HG02981 (cell line): Measurements from ENCODE around the gene TREML2.
A peak's percentile ranks its signal among the peaks of the same experiment; 100 is the strongest.
"Not testable (repeated sequence)": the region's sequence is repeated elsewhere in the genome, so short reads cannot be mapped to it uniquely, and the experiment has no call there.

Source experiments
- ATAC-seq: cut with Tn5 transposase; IDR thresholded peaks from one replicate; pipeline ENCODE4 v1.9.1; 2021; ENCODE audit warnings: mild to moderate bottlenecking, moderate library complexity; ENCODE audit not compliant: unreplicated experiment

Gene TREML2

GRCh38 chr6:41209547-41210320 is 8.8 kb upstream of the TREML2 start:
- ATAC-seq, result no peak

DNA sequence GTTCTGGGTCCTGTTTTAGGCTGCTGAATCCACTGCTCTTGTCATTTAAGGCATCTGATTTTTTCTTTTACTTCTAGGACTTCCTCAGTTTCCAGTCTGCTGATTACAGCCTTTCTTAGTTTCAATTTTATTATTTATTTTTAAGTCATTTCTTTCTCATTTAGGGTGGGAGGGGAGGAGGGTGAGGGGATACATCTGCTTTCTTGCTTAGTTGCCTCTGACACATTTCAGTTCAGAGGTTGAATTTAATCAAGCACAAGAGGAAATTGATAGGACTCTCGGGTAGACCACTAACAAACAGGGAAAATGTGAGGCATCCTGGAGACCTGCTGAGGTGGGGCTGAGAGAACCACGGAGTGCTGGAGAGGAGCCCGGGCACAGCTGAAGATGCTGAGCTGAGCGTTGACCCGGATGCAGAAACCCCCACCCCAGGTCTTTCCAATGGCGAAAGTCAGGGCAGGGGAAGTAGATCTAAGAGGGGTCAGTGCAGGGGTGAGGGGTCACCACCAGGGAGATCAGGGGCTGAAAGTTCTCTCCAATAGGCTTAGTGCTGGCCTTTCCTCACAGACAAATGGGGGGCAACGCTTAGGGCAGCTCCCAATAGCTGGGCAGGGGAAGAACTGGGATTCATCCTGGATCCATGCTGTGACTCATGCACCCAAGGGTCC is 7.6 kb upstream of the TREML2 start:
- no peak for ATAC-seq

DNA sequence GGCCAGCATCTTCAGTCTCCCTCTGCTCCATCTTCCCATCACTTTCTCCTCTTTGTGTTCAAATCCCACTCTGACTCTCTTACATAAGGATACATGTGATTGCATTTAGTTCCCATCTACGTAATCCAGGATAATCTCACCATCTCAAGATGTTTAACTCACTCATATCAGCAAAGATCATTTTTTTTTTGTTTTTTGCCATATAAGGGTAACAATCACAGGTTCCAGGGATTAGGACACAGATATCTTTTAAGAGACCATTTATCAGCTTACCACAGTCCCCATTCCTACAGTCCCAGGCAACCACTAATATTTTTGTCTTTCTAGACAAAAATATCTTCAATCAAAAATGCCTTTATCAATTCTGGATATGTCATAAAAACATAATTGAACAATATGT is 3.2 kb upstream of the TREML2 start:
- no peak for ATAC-seq

DNA sequence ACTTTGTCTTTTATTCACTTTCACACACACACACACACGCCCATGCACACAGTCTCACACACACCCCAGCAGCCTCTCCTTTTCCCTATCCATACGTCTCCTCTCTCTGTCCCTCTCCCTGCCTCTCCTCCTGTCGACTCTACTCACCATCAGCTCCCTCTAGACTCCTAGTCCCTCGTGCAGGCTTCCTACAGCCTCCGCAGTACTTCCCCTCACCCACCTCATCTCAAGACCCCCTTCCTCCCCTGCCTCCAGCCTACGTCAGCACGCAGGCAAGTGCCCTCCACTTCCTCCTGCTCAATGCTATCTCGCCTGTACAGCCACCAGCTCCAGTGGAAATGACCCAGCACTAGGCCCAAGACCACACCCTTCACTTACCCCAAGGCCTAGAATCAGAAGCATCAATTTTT is 820 bp upstream of the TREML2 start:
- no peak for ATAC-seq

DNA sequence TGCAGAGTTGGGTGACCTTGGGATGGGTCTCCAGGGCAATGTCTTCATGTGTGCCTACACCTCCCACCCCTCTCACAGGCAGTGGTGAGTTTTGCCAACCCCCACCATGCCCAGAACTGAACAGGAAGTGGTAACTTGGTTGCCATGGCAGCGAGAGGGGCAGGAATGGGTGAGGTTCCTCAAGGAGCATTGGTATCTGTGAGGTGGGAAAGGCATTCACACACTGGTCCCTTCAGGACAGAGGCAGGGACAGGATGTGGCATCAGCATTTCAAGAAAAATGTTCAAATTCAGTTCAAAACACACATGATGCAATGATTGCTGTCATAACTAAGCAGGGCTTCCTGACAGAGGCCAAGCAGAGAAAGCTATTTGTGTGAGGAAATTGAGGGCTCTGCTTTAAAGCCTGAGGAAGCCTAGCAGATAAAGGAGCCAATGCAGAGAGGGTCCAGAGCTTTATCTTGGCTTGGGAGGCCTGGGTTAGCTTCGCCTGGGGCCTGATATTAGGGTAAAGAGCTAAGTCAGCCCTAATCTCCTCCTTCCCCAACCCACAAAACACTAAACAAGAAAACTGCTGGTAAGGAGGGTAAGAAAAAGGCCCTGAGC is 551 bp downstream of the TREML2 start:
- peak; percentile 34 for ATAC-seq

DNA sequence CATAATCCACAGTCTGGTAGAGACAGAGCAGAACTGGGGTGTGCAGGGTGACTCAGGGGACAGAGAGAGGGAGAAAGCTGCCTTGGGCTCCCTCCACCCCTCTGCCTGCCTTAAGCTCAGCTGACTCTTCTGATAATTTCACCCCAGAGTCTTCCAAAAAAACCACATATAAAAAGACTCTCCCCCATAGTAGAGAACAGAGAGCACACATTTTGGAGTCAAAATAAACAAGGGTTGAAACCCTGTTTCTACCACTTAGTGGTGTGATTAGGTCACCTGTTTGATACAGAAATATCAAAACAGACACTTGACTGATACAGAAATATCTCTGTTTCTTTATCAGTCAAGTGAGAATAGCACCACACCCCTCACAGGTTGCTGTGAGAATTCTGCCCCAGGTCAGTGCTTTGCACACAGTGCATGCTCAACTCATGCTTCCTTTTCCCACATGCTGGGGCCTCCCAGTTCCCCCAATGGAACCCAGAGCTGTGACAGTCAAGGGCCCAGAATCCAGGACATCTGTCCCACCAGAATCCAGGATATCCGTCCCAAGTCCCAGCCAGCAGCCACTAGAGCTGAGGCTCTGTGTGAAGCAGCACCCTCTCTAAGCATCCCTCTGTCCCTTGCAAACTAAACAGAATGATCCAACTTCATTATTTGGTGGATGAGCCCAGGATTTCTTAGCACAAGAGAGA is 1.2 kb downstream of the TREML2 start:
- peak; percentile 35 for ATAC-seq

- ATAC-seq, result no peak
Measured at GRCh38 chr6:41197234-41197633, 3.7 kb downstream of the TREML2 start.

GRCh38 chr6:41194386-41194785 is 6.6 kb downstream of the TREML2 start:
- no peak for ATAC-seq

DNA sequence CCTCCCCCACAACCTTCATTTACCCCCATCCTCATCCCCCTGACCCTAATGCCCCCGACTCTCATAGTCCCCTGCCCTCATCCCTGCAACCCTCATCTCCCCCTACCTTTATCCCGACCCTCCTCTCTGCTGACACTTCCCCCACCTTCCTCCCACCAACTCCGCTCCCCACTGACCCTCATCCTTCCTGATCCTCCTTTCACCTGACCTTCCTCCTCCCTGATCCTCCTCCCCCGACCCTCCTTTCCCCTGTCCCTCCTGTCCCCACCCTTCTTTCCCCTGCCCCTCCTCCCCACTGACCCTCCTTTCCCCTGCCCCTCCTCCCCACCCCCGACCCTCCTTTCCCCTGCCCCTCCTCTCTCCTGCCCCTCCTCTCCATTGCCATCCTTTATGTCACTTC is 7.1 kb downstream of the TREML2 start:
- ATAC-seq, result no peak

DNA sequence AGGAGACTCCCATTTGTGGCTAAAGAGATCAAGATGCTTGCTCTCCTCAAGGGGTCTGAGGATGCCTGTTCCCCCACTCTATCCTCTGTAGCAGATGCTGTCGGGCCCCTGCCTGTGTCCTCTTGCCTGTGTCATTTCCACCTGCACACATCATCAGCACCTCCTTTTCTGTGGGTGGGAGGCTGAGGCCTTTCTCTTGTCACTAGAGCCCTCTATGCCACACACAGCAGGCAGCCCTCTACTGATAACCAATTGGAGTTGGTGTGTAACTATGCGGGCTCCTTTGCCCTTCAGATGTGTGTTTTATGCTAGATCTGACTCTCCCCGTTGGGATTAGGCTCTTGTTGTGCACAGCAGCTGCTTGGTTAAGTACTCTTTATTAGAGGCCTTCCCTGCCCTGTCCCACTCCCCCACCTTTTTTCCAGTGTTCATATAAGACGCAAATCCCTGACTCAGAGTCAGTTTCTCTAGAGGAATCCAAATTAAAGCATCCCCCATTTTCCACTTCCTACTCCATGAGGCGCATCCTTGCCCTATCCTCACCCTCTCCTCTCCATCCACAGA is 7.7 kb downstream of the TREML2 start:
- no peak for ATAC-seq

DNA sequence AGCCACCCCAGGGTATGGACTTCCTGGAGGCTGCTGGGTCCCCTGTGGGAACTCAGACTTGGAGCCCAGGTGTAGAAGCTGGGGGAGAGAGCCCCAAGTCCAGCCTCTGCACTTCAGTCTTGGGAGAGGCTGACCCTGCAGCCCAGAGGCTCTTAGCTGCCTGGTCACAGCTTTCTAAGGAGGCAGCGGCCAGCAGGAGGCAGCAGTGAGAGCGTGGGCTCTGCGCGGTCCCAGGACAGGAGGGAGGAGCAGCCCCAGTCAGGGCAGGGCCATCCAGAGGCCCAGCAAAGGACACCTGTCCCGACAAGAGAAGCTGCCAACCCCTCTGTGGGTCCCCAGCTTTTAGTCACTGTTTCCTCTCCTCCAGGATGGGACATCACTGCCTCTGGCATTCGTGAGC is 9.4 kb downstream of the TREML2 start:
- ATAC-seq, result no peak

- ATAC-seq, result no peak
Measured at GRCh38 chr6:41190791-41191190, 10.2 kb downstream of the TREML2 start.

GRCh38 chr6:41189967-41190366 is 11.0 kb downstream of the TREML2 start:
- no peak for ATAC-seq

- not testable (repeated sequence) for ATAC-seq
Measured at GRCh38 chr6:41189046-41189445, 11.9 kb downstream of the TREML2 start.

DNA sequence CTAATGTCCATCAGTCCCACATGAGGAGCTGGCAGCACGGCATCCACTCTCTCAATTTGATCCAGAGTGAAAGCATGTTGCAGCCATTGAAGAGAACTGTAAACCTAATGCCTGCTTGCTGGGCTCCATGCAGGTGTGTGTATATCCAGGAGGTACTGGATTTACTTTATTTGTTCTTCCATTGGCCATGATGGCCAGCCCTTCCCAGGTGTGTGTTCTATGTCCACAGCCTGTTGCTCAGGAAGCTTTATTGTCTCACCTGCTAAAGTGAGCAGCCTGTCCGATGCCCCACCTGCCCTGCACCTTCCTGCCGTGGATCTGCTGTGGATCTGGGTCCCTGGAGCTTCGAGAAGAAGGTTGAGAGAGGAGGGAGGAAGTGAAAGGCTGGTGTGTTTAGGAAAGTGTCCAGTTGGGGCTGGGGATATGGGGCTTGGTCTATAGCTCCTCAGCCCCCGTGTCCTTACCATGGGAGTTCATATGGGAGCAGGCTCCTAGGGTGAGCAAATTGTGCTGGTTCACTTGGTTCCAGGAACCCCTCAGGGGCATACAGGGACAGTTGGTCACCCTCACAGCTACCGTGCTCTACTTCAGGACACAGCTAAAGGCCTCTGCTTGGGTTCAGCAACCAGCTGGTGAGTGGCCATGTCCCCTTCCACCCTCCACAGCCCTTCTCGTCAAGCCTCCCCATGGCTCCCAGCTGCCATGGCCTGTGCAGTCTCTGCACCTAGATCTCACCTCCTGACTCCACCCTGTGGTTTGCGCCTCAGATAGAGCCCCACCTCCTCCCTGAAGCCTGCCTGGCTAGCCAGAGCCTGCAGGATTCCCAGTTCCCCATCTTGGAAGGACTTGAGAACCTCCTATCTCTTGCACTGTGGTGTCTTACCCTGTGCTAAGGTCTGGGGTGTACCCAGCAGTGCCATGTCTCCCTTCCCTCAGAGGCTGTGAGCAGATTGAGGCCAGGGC is 12.7 kb downstream of the TREML2 start:
- no peak for ATAC-seq

- no peak for ATAC-seq
Measured at GRCh38 chr6:41186031-41186562, 14.9 kb downstream of the TREML2 start.

GRCh38 chr6:41184761-41185160 is 16.2 kb downstream of the TREML2 start:
- no peak for ATAC-seq

GRCh38 chr6:41182069-41183034 is 18.6 kb downstream of the TREML2 start:
- no peak for ATAC-seq

- no peak for ATAC-seq
Measured at GRCh38 chr6:41181566-41181965, 19.4 kb downstream of the TREML2 start.
